ENCODE results near the gene STOX2.

- TF ChIP-seq CTCF (conservative IDR thresholded peaks at IDR 0.05) (no peak), ZFX (IDR thresholded peaks at IDR 0.05) (no peak)
Measured at GRCh38 chr4:184030764-184031163, 125.7 kb downstream of the STOX2 start.

All from C4-2B (cell line).